Duodenal mucosa (tissue), 2 donors: ENCODE results near the gene LILRB3.

Experiments used
- H3K27ac ChIP-seq: one replicate; pipeline ENCODE4 v1.7.0; 2013; ENCODE audit warnings: low read depth, low read length
- H3K27me3 ChIP-seq, 2 donors: one replicate each; pipeline ENCODE4 v1.7.0; 2013; ENCODE audit warnings: low read length in 2 of 2, control low read depth in 1 of 2; ENCODE audit not compliant: insufficient read depth in 2 of 2, control insufficient read depth in 1 of 2
- H3K36me3 ChIP-seq, 2 donors: one replicate each; pipeline ENCODE4 v1.7.0; 2013; ENCODE audit warnings: low read length in 2 of 2, control low read depth in 1 of 2; ENCODE audit not compliant: insufficient read depth in 2 of 2, control insufficient read depth in 1 of 2
- H3K4me1 ChIP-seq, 2 donors: one replicate each; pipeline ENCODE4 v1.7.0; 2013; ENCODE audit warnings: low read length in 2 of 2, control low read depth in 1 of 2; ENCODE audit not compliant: insufficient read depth in 2 of 2, control insufficient read depth in 1 of 2
- H3K4me3 ChIP-seq, 2 donors: one replicate each; pipeline ENCODE4 v1.7.0; 2013; ENCODE audit warnings: low read length in 2 of 2, low read depth in 1 of 2
- H3K9ac ChIP-seq, 2 donors: one replicate each; pipeline ENCODE4 v1.7.0; 2013; ENCODE audit warnings: low read length in 2 of 2, low read depth in 1 of 2
- H3K9me3 ChIP-seq, 2 donors: one replicate each; pipeline ENCODE4 v1.7.0; 2013; ENCODE audit warnings: low read length in 2 of 2, control low read depth in 1 of 2; ENCODE audit not compliant: control insufficient read depth in 1 of 2

Gene LILRB3

GRCh38 chr19:54168174-54168917 lies 54.5 kb downstream of the LILRB3 start:
- Histone ChIP-seq H3K36me3 (no peaks in the 10 kb centered on the region), H3K9me3 (no peaks in the 10 kb centered on the region), H3K27ac (no peak overlapping the region), H3K27me3 (no peaks in the 10 kb centered on the region), H3K4me3 (no peak overlapping the region), H3K4me1 (peaks cover 15 to 22% of the 10 kb centered on the region in 2 donors), H3K9ac (no peak overlapping the region)
